NB4 (cell line): Measurements from ENCODE around the gene KCNAB1.

Source experiments
- CTCF ChIP-seq: IDR thresholded peaks from one replicate; pipeline ENCODE4 v1.5.1; 2012; ENCODE audit warnings: low read depth, low read length
- MAX ChIP-seq: IDR thresholded peaks from 2 replicates; pipeline ENCODE4 v1.6.1; 2011; ENCODE audit warnings: low read depth, low read length
- POLR2A ChIP-seq: IDR thresholded peaks from 2 replicates; pipeline ENCODE4 v1.6.1; 2011; ENCODE audit warnings: mild to moderate bottlenecking; ENCODE audit not compliant: insufficient read length; ENCODE audit errors: extremely low read depth

- TF ChIP-seq CTCF: no peak
- TF ChIP-seq POLR2A: no peak
- TF ChIP-seq MAX: no peak
These were observed 178.6 kb downstream of the KCNAB1 start for GRCh38 chr3:156298938-156299337.
